K562 (cell line): ENCODE data around the gene KCNJ15. TPM values are rescaled to one million over a fixed set of nuclear protein-coding genes. Genes with fewer than 3 reads are reported as not detected.

Source experiments
- ATAC-seq: fragments of 200-7000 bp; cut with Tn5 transposase; 3 replicates; pipeline ENCODE4 v1.9.1; 2020; ENCODE audit warnings: moderate library complexity
- BruUV-seq: library from RNA; stranded (reverse); fragments of 400-500 nt; replicated peaks from 2 replicates; lab custom pipeline; 2021; lab: Mats Ljungman, UMichigan
- CTCF ChIA-PET: fragments of 300-600 bp; formaldehyde crosslinking; extraction: SDS; loops from one replicate; lab custom pipeline; 2021; ENCODE audit warnings: low intra/inter-chr PET ratio; lab: Yijun Ruan, JAX
- POLR2A ChIA-PET: fragments of 300-600, 350-650 bp; sonication (Branson Sonifier 250); formaldehyde crosslinking; extraction: SDS; loops from one replicate; lab custom pipeline; 2021; ENCODE audit warnings: antibody characterized with exemption, inconsistent platforms; lab: Yijun Ruan, JAX
- DNase-seq, 4 experiments: peaks; one replicate each; pipeline versions ENCODE4 v3.0.0 to v3.0.0-alpha.2; 2011 to 2018; ENCODE audit warnings: low spot score in 3 of 4, mixed read lengths in 3 of 4; ENCODE audit errors: extremely low read depth in 1 of 4
- FAIRE-seq: peaks from 2 replicates; lab custom pipeline; 2011; peaks lifted over from hg19 to GRCh38; lab: Jason Lieb, UNC
- H2AFZ ChIP-seq: 2 replicates; pipeline ENCODE4 v1.6.0; 2011; ENCODE audit warnings: low read depth, low read length, control low read depth, inconsistent platforms
- H3K27ac ChIP-seq: fragments of 200-600 bp; 3 replicates; pipeline ENCODE4 v1.8.0; 2011; ENCODE audit warnings: low read depth, mild to moderate bottlenecking, control low read depth, inconsistent platforms, low read length, moderate library complexity, mixed read lengths; ENCODE audit errors: extremely low read depth
- H3K27me3 ChIP-seq, 2 experiments: fragments of 300-600 bp in 1 of 2; 2 replicates in 1 of 2; 3 replicates in 1 of 2; pipeline versions ENCODE4 v1.6.0 to v1.8.0; 2011; ENCODE audit warnings: inconsistent platforms in 2 of 2, low read length in 2 of 2, mild to moderate bottlenecking in 1 of 2, mixed read lengths in 1 of 2, moderate library complexity in 1 of 2; ENCODE audit not compliant: control insufficient read depth in 2 of 2, insufficient read depth in 2 of 2
- H3K36me3 ChIP-seq: fragments of 300-600 bp; 3 replicates; pipeline ENCODE4 v1.8.0; 2011; ENCODE audit warnings: mild to moderate bottlenecking, low read length, inconsistent platforms; ENCODE audit not compliant: control insufficient read depth, insufficient read depth
- H3K4me1 ChIP-seq, 2 experiments: fragments of 200-600 bp in 1 of 2; replicated peaks in 1 of 2; 2 replicates in 1 of 2; 3 replicates in 1 of 2; pipeline versions ENCODE4 v1.5.1 to v1.8.0; 2011; ENCODE audit warnings: inconsistent platforms in 2 of 2, low read length in 2 of 2, mild to moderate bottlenecking in 1 of 2, mixed read lengths in 1 of 2, moderate library complexity in 1 of 2; ENCODE audit not compliant: control insufficient read depth in 2 of 2, insufficient read depth in 2 of 2
- H3K4me2 ChIP-seq: 2 replicates; pipeline ENCODE4 v1.6.1; 2011; ENCODE audit warnings: low read length, control low read depth, inconsistent platforms, mixed read lengths; ENCODE audit not compliant: insufficient read depth
- H3K4me3 ChIP-seq: fragments of 200-600 bp; sonication (generic), shearing (Covaris generic); 2 replicates; pipeline ENCODE4 v1.5.1; 2016; ENCODE audit warnings: control low read depth, inconsistent platforms
- H3K79me2 ChIP-seq: fragments of 200-600 bp; 3 replicates; pipeline ENCODE4 v1.8.0; 2011; ENCODE audit warnings: low read length, inconsistent platforms; ENCODE audit not compliant: control insufficient read depth, insufficient read depth
- H3K9ac ChIP-seq, 2 experiments: 2 replicates each; pipeline versions ENCODE4 v1.6.0 to v1.6.1; 2011; ENCODE audit warnings: low read depth in 2 of 2, low read length in 2 of 2, control low read depth in 1 of 2, inconsistent platforms in 1 of 2, mild to moderate bottlenecking in 1 of 2, mixed read lengths in 1 of 2; ENCODE audit not compliant: insufficient read depth in 1 of 2
- H3K9me1 ChIP-seq: one replicate; pipeline ENCODE4 v1.6.0; 2011; ENCODE audit warnings: inconsistent platforms, mild to moderate bottlenecking, low read length, moderate library complexity; ENCODE audit not compliant: control insufficient read depth, insufficient read depth
- H3K9me3 ChIP-seq: replicated peaks from 2 replicates; pipeline ENCODE4 v1.5.1; 2011; ENCODE audit warnings: low read depth, low read length, inconsistent platforms; ENCODE audit not compliant: control insufficient read depth, insufficient read depth
- H4K20me1 ChIP-seq: replicated peaks from 2 replicates; pipeline ENCODE4 v1.6.1; 2011; ENCODE audit warnings: low read length, inconsistent platforms, mixed read lengths; ENCODE audit not compliant: control insufficient read depth, insufficient read depth
- ATF3 ChIP-seq, 2 experiments: fragments of 450-650 bp in 1 of 2; sonication (generic) in 1 of 2; formaldehyde crosslinking in 1 of 2; IDR thresholded peaks in 1 of 2; conservative IDR thresholded peaks in 1 of 2; 2 replicates each; pipeline versions ENCODE4 v1.6.1 to v1.8.1; 2016 to 2023; ENCODE audit warnings: mild to moderate bottlenecking in 2 of 2, moderate library complexity in 2 of 2, inconsistent platforms in 1 of 2, missing genetic modification reagents in 1 of 2
- HNRNPH1 ChIP-seq: fragments of 200-400 bp; formaldehyde crosslinking; optimal IDR thresholded peaks from 2 replicates; pipeline ENCODE3; 2017; ENCODE audit warnings: low read depth, mild to moderate bottlenecking, low read length, moderate library complexity
- HNRNPLL ChIP-seq: fragments of 200-400 bp; formaldehyde crosslinking; IDR thresholded peaks from 2 replicates; pipeline ENCODE4 v1.6.1; 2017; ENCODE audit warnings: low read length, low read depth, mild to moderate bottlenecking; ENCODE audit not compliant: poor library complexity, severe bottlenecking
- MEF2D ChIP-seq: conservative IDR thresholded peaks from 2 replicates; pipeline ENCODE4 v1.6.1; 2016; ENCODE audit warnings: low read depth, missing genetic modification characterization, missing compliant biosample characterization
- MLX ChIP-seq, 2 experiments: fragments of 450-650 bp in 1 of 2; sonication (generic) in 1 of 2; formaldehyde crosslinking; conservative IDR thresholded peaks; 2 replicates each; pipeline versions ENCODE4 v1.4.0 to v1.8.1; 2020 to 2022; ENCODE audit warnings: mild to moderate bottlenecking in 1 of 2, missing genetic modification reagents in 1 of 2
- NELFE ChIP-seq: IDR thresholded peaks from 2 replicates; pipeline ENCODE4 v1.6.1; 2011; ENCODE audit warnings: mild to moderate bottlenecking; ENCODE audit not compliant: insufficient read depth, insufficient read length
- NR1H2 ChIP-seq: sonication (generic); formaldehyde crosslinking; IDR thresholded peaks from 2 replicates; pipeline ENCODE4 v1.4.0; 2020; ENCODE audit warnings: mild to moderate bottlenecking, missing genetic modification reagents
- NR4A1 ChIP-seq, 2 experiments: fragments of 250-450 bp in 1 of 2; fragments of 450-650 bp in 1 of 2; sonication (Bioruptor Pico) in 1 of 2; IDR thresholded peaks; 2 replicates each; pipeline versions ENCODE4 v1.4.0 to v1.6.1; 2016 to 2020; ENCODE audit warnings: mild to moderate bottlenecking in 2 of 2, missing compliant biosample characterization in 1 of 2, missing genetic modification characterization in 1 of 2, moderate library complexity in 1 of 2
- POLR2A ChIP-seq: fragments of 450-650 bp; conservative IDR thresholded peaks from 2 replicates; pipeline ENCODE4 v1.6.1; 2016
- RERE ChIP-seq: sonication (generic); formaldehyde crosslinking; IDR thresholded peaks from 2 replicates; pipeline ENCODE4 v1.8.0; 2023; ENCODE audit warnings: missing genetic modification reagents, mild to moderate bottlenecking, borderline replicate concordance
- RFX1 ChIP-seq: fragments of 450-650 bp; IDR thresholded peaks from 2 replicates; pipeline ENCODE4 v1.6.1; 2016; ENCODE audit warnings: mild to moderate bottlenecking, moderate library complexity
- ZBTB1 ChIP-seq: sonication (generic); formaldehyde crosslinking; IDR thresholded peaks from 2 replicates; pipeline ENCODE4 v1.8.1; 2023; ENCODE audit warnings: missing genetic modification reagents, low read depth, mild to moderate bottlenecking, borderline replicate concordance
- WGBS: fragments of 100-300 bp; shearing (Covaris generic); methylation state at CpG from one replicate; pipeline ENCODE4 v1.1.6; 2016; ENCODE audit warnings: low coverage, mixed read lengths; ENCODE audit not compliant: insufficient coverage; ENCODE audit errors: missing lambda C conversion rate; 5-methylcytosine and 5-hydroxymethylcytosine counted together
- in situ Hi-C: fragments of 300-500 bp; cut with MboI; formaldehyde crosslinking; loops from 4 replicates; pipeline ENCODE4 v1.15.0; 2018; ENCODE audit warnings: inconsistent platforms, mixed read lengths
- intact Hi-C: fragments of 100-400 bp; cut with micrococcal nuclease; formaldehyde crosslinking; loops from 2 replicates; pipeline ENCODE4 v1.14.2; 2022
- polyA plus RNA-seq, 8 experiments: library from polyadenylated mRNA; depleted of rRNA in 4 of 8; stranded (reverse) in 5 of 8; unstranded in 3 of 8; fragments of >200 nt; fragmentation: Nextera tagmentation in 2 of 8; fragmentation: Illumina TruSeq in 1 of 8; extraction: Ambion mirVana in 2 of 8; extraction: Trizol in 1 of 8; gene quantifications; 2 replicates each; pipeline versions ENCODE4 v1.2.1 to v1.2.3, GENCODE V29; 2011 to 2014; ENCODE audit warnings: inconsistent platforms in 1 of 8, missing spikeins in 1 of 8
- total RNA-seq, 7 experiments: library from RNA; depleted of rRNA in 6 of 7; stranded (reverse); fragments of >200 nt in 6 of 7; fragmentation: Illumina TruSeq in 2 of 7; extraction: Trizol in 2 of 7; gene quantifications; 2 replicates each; pipeline versions ENCODE4 v1.2.1 to v1.2.3, GENCODE V29; 2011 to 2021; ENCODE audit warnings: low replicate concordance in 1 of 7

Gene KCNJ15
- total and polyA plus RNA-seq, 9 of the 15 experiments (the other 6 are each of a cell fraction or from before 2014, with no cell fraction given): 0.20 to 3.0 (median 0.72) TPM; not detected in 1

GRCh38 chr21:38265166-38265565 lies 8.4 kb downstream of the KCNJ15 start (continued):
- TF ChIP-seq ATF3 (IDR thresholded peaks at IDR 0.05): no peak
- no peak for TF ChIP-seq ATF3 (CRISPR knock-in tag; conservative IDR thresholded peaks at IDR 0.05)
- no peak for TF ChIP-seq NR4A1 (CRISPR knock-in tag; IDR thresholded peaks at IDR 0.05)
- TF ChIP-seq NR4A1 (tag; IDR thresholded peaks at IDR 0.05): no peak
- TF ChIP-seq HNRNPH1: no peak
- TF ChIP-seq MLX (CRISPR knock-in tag; conservative IDR thresholded peaks at IDR 0.05): no peak
- TF ChIP-seq, all 486 proteins: peak for 0

- intact Hi-C loops (no loop called here), in situ Hi-C loops (no loop called here)
- no peak overlapping the region for H3K9ac ChIP-seq
- ATAC-seq: no peak
- ChIA-PET CTCF (no interaction called here), POLR2A (no interaction called here)
- no peaks in the 10 kb centered on the region for H3K9me3 ChIP-seq
- H3K27me3 ChIP-seq: peaks cover 15 to 32% of the 10 kb centered on the region in 2 experiments; a peak in 4 of 5 replicates
- WGBS: 2% methylated on average over 2 of the region's 2 CpGs
- H3K27ac ChIP-seq: no peak overlapping the region
- no peaks in the 10 kb centered on the region for H3K79me2 ChIP-seq
- H3K36me3 ChIP-seq: no peaks in the 10 kb centered on the region
- no peak overlapping the region for H2AFZ ChIP-seq
- H3K4me3 ChIP-seq: no peak overlapping the region
- no peak overlapping the region for H3K4me2 ChIP-seq
- no peaks in the 10 kb centered on the region for H3K9me1 ChIP-seq
- no peaks in the 10 kb centered on the region for H3K4me1 ChIP-seq
- FAIRE-seq: no peak
- DNase-seq: no peak
- BruUV-seq: no TSS peak
- H4K20me1 ChIP-seq: no peaks in the 10 kb centered on the region
- no peak for TF ChIP-seq NELFE
- no peak for TF ChIP-seq RFX1
- TF ChIP-seq HNRNPLL: no peak
- no peak for TF ChIP-seq RERE
- no peak for TF ChIP-seq MEF2D (tag)
- TF ChIP-seq ZBTB1 (CRISPR knock-in tag): no peak
- no peak for TF ChIP-seq POLR2A
- TF ChIP-seq NR1H2: no peak
Measured at GRCh38 chr21:38266732-38267131, 9.9 kb downstream of the KCNJ15 start.
